NCI-H128 (cell line): Measurements from ENCODE around the gene BICC1.

ENCODE experiments used
- DNase-seq: peaks from one replicate; lab custom pipeline; 2025; ENCODE audit not compliant: unreplicated experiment; lab: John Stamatoyannopoulos, UW

Gene BICC1

GRCh38 chr10:58735087-58735486 lies 222.4 kb downstream of the BICC1 start:
- no peak for DNase-seq

GRCh38 chr10:58740620-58741369 lies 228.1 kb downstream of the BICC1 start:
- DNase-seq = no peak

- no peak for DNase-seq
These were observed 229.0 kb downstream of the BICC1 start for GRCh38 chr10:58741673-58742072.

GRCh38 chr10:58742141-58742540 lies 229.5 kb downstream of the BICC1 start:
- no peak for DNase-seq

- DNase-seq = no peak
These were observed 230.9 kb downstream of the BICC1 start for GRCh38 chr10:58743466-58744115.

- no peak for DNase-seq
These were observed 234.0 kb downstream of the BICC1 start for GRCh38 chr10:58746474-58747185.

- no peak for DNase-seq
These were observed 235.0 kb downstream of the BICC1 start for GRCh38 chr10:58747687-58748086.

GRCh38 chr10:58752665-58753064 lies 240.0 kb downstream of the BICC1 start:
- no peak for DNase-seq

- no peak for DNase-seq
These were observed 240.8 kb downstream of the BICC1 start for GRCh38 chr10:58753425-58753824.

GRCh38 chr10:58754469-58755339 lies 242.0 kb downstream of the BICC1 start:
- DNase-seq = no peak

GRCh38 chr10:58755340-58755610 lies 242.6 kb downstream of the BICC1 start:
- DNase-seq = no peak

GRCh38 chr10:58755677-58756076 lies 243.0 kb downstream of the BICC1 start:
- DNase-seq = no peak

GRCh38 chr10:58756130-58756719 lies 243.6 kb downstream of the BICC1 start:
- DNase-seq = no peak

- DNase-seq = no peak
These were observed 244.8 kb downstream of the BICC1 start for GRCh38 chr10:58757352-58758065.

GRCh38 chr10:58758321-58758720 lies 245.6 kb downstream of the BICC1 start:
- DNase-seq = no peak

- no peak for DNase-seq
These were observed 251.5 kb downstream of the BICC1 start for GRCh38 chr10:58764087-58764747.

- DNase-seq = no peak
These were observed 253.2 kb downstream of the BICC1 start for GRCh38 chr10:58765910-58766309.

GRCh38 chr10:58767652-58768051 lies 255.0 kb downstream of the BICC1 start:
- no peak for DNase-seq

- no peak for DNase-seq
These were observed 259.2 kb downstream of the BICC1 start for GRCh38 chr10:58771863-58772262.

GRCh38 chr10:58772758-58773157 lies 260.1 kb downstream of the BICC1 start:
- no peak for DNase-seq
